ENCODE measurements around the gene AFAP1L2.

The AFAP1L2 gene

GRCh38 chr10:114271075-114271778 is 133.1 kb downstream of the AFAP1L2 start:
- no peak for DNase-seq (ENCODE audit: low read depth)

GRCh38 chr10:114266521-114266920 is 137.8 kb downstream of the AFAP1L2 start:
- no peak for DNase-seq (ENCODE audit: low read depth)

GRCh38 chr10:114265392-114266053 is 138.8 kb downstream of the AFAP1L2 start:
- no peak for DNase-seq (ENCODE audit: low read depth)

- DNase-seq (ENCODE audit: low read depth), result no peak
Measured at GRCh38 chr10:114262496-114262895, 141.8 kb downstream of the AFAP1L2 start.

DNA sequence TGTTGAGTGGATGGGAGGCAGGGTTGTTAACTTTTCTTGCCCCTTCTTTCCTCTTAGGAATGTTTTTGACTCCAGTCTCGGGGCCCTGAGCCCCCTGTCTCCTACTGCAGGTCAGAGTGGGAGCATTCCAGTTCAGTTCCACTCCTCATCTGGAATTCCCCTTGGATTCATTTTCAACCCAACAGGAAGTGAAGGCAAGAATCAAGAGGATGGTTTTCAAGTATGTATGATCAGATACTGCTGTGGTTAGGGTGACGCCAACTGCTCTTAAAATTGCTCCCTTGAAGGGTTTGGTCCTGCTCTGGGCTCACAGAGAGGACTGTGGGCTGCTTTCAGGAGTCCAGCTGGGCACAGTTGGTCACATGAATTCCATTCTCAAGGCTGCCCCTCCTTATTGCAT is 143.2 kb downstream of the AFAP1L2 start:
- DNase-seq (ENCODE audit: low read depth), result no peak

DNA sequence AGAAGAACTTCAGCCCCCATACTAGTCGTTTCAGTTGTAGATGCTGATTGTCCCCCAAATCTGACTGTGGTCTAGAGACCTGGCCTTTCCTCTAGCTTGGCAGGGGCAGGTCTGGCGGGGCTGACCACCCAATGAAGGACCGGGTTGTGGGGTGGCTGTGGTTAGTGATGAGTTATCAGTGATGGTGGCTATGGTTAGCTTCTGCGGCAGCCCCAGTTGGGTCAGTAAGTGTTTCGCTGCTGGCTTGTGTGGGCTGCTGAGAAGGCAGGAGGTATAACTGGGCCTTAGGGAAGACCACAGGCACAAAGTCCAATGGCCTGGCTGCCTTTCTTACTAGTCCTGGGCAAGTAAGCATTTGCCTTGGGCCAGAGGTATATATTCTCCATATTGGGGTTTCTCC is 143.9 kb downstream of the AFAP1L2 start:
- DNase-seq (ENCODE audit: low read depth), result no peak

DNA sequence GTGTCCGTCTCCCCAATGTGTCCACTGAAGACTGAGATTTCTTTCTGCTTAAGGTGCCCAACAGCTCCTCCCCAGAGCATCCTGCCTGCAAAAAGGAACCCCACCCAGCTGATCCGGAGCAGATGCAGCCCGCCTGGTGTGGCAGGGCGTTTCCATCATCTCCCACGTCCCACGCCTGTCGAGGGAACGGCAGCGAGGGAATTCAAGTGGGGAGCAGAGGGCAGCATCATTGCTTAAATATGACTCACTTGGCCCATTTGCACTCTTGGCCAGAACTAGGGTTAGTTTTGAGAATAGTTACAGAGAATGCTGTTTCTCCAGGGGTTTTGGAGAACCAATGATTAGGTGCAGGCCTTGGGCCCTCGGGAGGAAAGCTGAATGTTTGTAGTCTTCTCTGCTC is 144.5 kb downstream of the AFAP1L2 start:
- DNase-seq (ENCODE audit: low read depth), result no peak

- no peak for DNase-seq (ENCODE audit: low read depth)
Measured at GRCh38 chr10:114258274-114258840, 145.9 kb downstream of the AFAP1L2 start.

- DNase-seq (ENCODE audit: low read depth), result no peak
Measured at GRCh38 chr10:114257498-114257897, 146.8 kb downstream of the AFAP1L2 start.

DNA sequence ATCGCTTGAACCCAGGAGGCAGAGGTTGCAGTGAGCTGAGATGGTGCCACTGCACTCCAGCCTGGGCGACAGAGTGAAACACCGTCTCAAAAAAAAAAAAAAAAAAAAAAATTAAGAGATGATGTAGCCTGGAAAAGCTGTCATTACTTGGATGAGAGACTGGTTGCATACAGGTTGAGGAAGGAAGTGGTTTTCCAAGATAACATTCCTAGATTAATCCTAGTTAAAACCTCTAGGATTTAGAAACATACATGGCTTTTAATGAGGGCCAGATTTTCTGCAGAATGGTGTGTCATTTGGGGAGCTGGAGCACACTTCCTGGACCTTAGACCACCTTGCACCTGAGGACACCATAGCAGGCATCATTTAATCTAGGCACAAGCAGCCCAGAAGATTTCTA is 147.5 kb downstream of the AFAP1L2 start:
- no peak for DNase-seq (ENCODE audit: low read depth)

- no peak for DNase-seq (ENCODE audit: low read depth)
Measured at GRCh38 chr10:114256008-114256765, 148.1 kb downstream of the AFAP1L2 start.

GRCh38 chr10:114255227-114255626 is 149.1 kb downstream of the AFAP1L2 start:
- no peak for DNase-seq (ENCODE audit: low read depth)

DNA sequence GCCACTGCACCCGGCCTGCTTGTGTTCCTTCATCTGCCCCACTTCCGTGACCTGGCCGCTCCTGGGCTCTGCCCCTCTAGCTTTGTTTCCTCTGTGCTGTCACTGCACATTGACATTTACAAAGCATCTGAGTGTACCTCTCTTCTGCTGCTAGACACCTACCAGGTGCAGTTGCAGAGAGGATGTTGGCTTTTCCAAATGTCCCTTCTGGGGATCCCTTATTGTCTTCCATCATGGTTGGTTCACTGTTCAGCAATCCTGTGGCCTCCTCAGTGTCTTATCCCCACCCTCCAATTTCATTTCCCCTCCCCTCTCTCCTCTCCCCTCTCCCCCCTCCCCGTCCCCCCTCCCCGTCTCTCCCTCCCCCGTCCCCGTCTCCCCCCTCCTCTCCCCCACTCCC is 151.4 kb downstream of the AFAP1L2 start:
- no peak for DNase-seq (ENCODE audit: low read depth)

GRCh38 chr10:114252092-114252491 is 152.2 kb downstream of the AFAP1L2 start:
- no peak for DNase-seq (ENCODE audit: low read depth)

DNA sequence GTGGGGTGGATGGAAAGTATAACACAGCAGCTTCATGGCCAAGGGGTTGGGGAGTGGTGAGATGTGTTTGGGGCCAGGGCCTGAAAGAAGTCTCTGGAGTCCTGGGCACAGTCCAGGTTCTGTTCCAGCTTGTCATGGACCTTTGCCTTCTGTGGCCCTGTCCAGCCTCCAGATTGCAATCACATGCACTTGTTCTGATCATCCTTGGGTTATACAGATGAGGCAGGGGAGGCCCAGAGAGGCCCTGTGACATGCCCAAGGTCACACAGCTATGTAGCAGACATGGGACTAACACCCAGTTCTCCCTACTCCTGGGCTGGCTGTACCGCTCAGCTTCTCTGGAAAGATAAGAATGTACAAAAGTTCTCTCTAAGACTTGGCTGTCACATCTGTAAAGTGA is 153.6 kb downstream of the AFAP1L2 start:
- no peak for DNase-seq (ENCODE audit: low read depth)

- no peak for DNase-seq (ENCODE audit: low read depth)
Measured at GRCh38 chr10:114250236-114250635, 154.1 kb downstream of the AFAP1L2 start.

GRCh38 chr10:114246679-114247305 is 157.5 kb downstream of the AFAP1L2 start:
- no peak for DNase-seq (ENCODE audit: low read depth)

GRCh38 chr10:114245121-114245791 is 159.0 kb downstream of the AFAP1L2 start:
- no peak for DNase-seq (ENCODE audit: low read depth)
